AG04450 (cell line): ENCODE results near the gene WNT1. TPM values are rescaled to one million over a fixed set of nuclear protein-coding genes. Genes with fewer than 3 reads are reported as not detected.

Experiments used
- CTCF ChIA-PET: fragments of 300-600, 350-600 bp; formaldehyde crosslinking; extraction: SDS; loops from one replicate; lab custom pipeline; 2022; ENCODE audit warnings: antibody characterized with exemption, inconsistent platforms; lab: Charles Lee
- POLR2A ChIA-PET: fragments of 350-600 bp; formaldehyde crosslinking; extraction: SDS; loops from one replicate; lab custom pipeline; 2021; ENCODE audit warnings: antibody characterized with exemption, inconsistent platforms; lab: Yijun Ruan, JAX
- DNase-seq: peaks from one replicate; pipeline ENCODE4 v3.0.0-alpha.2; 2011; ENCODE audit warnings: low read depth, low spot score
- H3K27ac ChIP-seq: one replicate; pipeline ENCODE4 v1.5.1; 2012; ENCODE audit warnings: low read depth, low read length, control low read depth
- H3K27me3 ChIP-seq: one replicate; pipeline ENCODE4 v1.6.0; 2012; ENCODE audit warnings: low read length; ENCODE audit not compliant: control insufficient read depth, insufficient read depth
- H3K4me3 ChIP-seq: 2 replicates; pipeline ENCODE4 v1.5.1; 2011; ENCODE audit warnings: mild to moderate bottlenecking, low read depth, low read length, control low read depth
- H3K9me3 ChIP-seq: 2 replicates; pipeline ENCODE4 v1.5.1; 2012; ENCODE audit warnings: low read length; ENCODE audit not compliant: control insufficient read depth, insufficient read depth
- polyA plus RNA-seq: library from polyadenylated mRNA; depleted of rRNA; stranded (reverse); fragments of >200 nt; gene quantifications from 2 replicates; pipeline ENCODE4 v1.2.3, GENCODE V29; 2011
- TF ChIP-seq, protein P1 (sequence below): IDR thresholded peaks from 2 replicates; pipeline ENCODE4 v1.5.1; 2011; ENCODE audit warnings: low read depth, low read length, control low read depth, inconsistent platforms

WNT1 gene
- polyA plus RNA-seq, 1 experiment = not detected

DNA sequence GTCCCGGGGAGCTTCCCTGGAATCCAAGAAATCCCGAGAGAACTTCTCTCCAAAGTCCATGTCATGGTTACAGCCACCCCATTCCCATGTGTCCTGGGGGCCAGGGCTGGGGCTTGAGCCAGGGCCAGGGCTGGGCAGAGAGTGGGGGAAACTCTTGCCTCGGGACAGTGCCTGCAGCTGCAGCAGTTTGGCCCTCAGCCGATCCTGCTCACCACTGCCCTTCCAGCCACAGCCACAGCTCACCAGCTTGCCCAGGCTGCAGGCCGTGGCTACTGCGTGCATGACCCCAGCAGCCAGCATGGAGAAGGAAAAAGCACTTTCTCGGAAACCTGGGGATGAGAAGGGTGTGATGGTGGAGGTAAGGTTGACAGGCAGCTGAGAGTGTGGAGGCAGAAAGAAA lies 10.1 kb upstream of the WNT1 start:
- ChIA-PET CTCF (interaction anchor here (2.2 to 5.1 kb wide), 3 partner anchors 11 to 29 kb away, joined by 9 to 37 read pairs (median 28); partner anchors contain the start of gene WNT1), POLR2A (no interaction called here)
- no peak overlapping the region for H3K4me3 ChIP-seq
- H3K27ac ChIP-seq = no peak overlapping the region
- no peaks in the 10 kb centered on the region; the same call in 1 of the 2 replicates for H3K9me3 ChIP-seq
- TF ChIP-seq, protein P1, sequence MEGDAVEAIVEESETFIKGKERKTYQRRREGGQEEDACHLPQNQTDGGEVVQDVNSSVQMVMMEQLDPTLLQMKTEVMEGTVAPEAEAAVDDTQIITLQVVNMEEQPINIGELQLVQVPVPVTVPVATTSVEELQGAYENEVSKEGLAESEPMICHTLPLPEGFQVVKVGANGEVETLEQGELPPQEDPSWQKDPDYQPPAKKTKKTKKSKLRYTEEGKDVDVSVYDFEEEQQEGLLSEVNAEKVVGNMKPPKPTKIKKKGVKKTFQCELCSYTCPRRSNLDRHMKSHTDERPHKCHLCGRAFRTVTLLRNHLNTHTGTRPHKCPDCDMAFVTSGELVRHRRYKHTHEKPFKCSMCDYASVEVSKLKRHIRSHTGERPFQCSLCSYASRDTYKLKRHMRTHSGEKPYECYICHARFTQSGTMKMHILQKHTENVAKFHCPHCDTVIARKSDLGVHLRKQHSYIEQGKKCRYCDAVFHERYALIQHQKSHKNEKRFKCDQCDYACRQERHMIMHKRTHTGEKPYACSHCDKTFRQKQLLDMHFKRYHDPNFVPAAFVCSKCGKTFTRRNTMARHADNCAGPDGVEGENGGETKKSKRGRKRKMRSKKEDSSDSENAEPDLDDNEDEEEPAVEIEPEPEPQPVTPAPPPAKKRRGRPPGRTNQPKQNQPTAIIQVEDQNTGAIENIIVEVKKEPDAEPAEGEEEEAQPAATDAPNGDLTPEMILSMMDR = no peak
- H3K27me3 ChIP-seq = peaks cover 37% of the 10 kb centered on the region
- no peak for DNase-seq

DNA sequence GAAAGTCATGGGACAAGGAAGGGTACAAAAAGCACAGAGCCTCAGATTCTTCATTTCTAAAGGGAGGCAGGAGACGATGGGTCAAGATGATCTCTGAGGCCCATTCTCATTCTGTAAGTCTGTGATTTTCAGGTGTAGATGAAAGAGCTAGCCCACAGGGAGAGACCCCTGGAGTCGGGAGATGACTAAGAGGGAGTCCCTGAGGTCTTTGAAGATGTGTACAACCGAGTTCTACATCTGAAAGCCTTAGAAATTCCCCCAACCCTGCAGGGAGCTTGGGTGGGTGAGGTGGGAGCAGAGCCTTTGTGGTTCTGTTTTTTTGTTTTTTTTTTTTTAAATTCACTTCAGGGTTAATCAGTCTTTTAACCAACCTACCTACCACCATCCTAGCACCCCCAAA lies 9.7 kb upstream of the WNT1 start:
- Histone ChIP-seq H3K27ac (no peak overlapping the region), H3K9me3 (no peaks in the 10 kb centered on the region; the same call in 1 of the 2 replicates), H3K27me3 (peaks cover 40% of the 10 kb centered on the region), H3K4me3 (no peak overlapping the region)
- TF ChIP-seq, protein P1 = no peak
- ChIA-PET CTCF (interaction anchor here (0.6 to 5.1 kb wide), 5 partner anchors 10 to 42 kb away, joined by 3 to 37 read pairs (median 9); partner anchors contain the start of gene WNT1), POLR2A (no interaction called here)
- no peak for DNase-seq

DNA sequence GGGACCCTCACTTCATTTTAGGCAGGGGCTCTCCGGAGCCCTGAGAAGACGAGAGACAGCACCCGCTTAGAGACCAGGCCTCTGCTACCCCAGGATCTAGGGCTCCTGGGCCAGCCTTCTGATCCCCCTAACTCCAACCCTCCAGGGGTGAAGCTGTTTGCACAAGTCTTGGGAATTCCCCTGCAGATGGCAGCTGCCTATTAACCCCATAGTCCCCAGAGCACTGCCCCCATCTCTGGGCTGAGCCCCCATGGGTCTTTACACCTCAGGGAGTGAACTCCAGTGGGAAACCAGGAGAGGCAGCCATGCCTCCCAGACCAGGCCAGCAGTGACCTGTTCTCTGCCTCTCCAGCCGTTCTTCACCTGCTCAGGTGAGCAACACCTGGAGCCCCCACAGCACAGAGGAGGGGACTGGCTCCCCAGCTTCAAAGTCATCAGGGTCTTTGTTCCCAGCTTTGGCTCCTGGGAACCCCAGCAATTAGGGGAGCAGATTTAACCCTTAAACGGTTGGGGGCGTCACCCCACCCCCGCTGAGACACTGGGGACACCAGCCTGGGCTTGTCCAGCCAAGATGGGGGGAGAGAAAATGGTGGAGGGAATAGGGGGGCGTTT lies 8.9 kb upstream of the WNT1 start:
- POLR2A ChIA-PET = interaction anchor here (1.0 kb wide), 1 partner anchor 101 kb away, joined by 5 read pairs; the partner anchor contains the start of gene RHEBL1
- Histone ChIP-seq H3K27ac (no peak overlapping the region), H3K9me3 (no peaks in the 10 kb centered on the region; the same call in 1 of the 2 replicates), H3K27me3 (peaks cover 42% of the 10 kb centered on the region), H3K4me3 (no peak overlapping the region)
- no peak for DNase-seq
- CTCF ChIA-PET = interaction anchor here (0.7 to 5.1 kb wide), 3 partner anchors 9 to 27 kb away, joined by 3 to 37 read pairs (median 28); partner anchors contain the start of gene WNT1
- TF ChIP-seq, protein P1 = no peak

DNA sequence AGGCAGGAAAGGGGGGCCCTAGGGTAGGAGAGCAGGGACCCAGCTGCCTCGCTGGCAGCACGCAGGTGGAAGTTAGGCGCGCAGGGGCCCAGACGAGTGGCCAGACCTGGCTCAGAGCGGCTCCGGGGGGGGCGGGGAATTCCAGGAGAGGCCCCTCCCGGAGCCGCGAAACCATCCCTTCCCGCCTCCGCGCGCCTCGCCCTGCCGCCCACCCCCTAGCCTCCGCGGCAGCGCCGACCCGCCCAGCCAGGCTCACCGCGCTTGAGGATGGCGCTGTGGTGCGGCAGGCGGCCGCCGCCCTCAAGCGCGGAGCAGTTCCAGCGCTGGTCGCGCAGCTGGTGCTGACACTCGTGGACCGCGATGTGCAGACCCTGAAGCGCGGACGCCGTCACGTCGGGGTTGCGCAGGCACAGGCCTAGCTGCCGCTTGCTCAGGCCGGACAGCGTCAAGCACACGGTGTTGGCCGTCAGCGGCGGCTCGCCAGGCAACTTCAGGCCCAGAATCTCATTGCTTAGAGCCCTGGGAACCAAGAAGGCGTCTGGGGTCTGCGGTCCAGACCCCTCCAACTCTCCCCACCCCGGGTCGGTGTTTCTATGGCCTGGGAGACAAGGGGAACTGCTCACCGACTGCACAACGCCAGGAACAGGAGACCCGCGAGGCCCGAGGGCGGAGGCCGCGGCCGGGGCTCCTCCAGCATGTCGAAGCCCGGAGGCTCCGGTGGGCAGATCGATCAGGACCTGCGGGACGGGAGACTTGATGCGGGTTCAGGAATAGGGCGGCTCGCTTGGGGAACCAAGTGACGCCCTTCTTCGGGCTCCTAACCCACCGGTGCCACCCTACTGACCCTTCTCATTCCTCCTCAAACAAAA lies 8.1 kb upstream of the WNT1 start:
- ChIA-PET POLR2A (interaction anchor here (1.0 kb wide), 1 partner anchor 100 kb away, joined by 5 read pairs; the partner anchor contains the start of gene RHEBL1), CTCF (interaction anchor here (1.4 to 5.1 kb wide), 3 partner anchors 8 to 117 kb away, joined by 3 to 37 read pairs (median 28); partner anchors contain the start of gene WNT1)
- TF ChIP-seq, protein P1 = no peak
- peaks cover 41% of the 10 kb centered on the region for H3K27me3 ChIP-seq
- no peak overlapping the region for H3K27ac ChIP-seq
- no peak overlapping the region; the same call in 1 of the 2 replicates for H3K4me3 ChIP-seq
- DNase-seq = no peak
- no peaks in the 10 kb centered on the region; the same call in 1 of the 2 replicates for H3K9me3 ChIP-seq
